ENCODE measurements around the gene SRD5A2.

The SRD5A2 gene

DNA sequence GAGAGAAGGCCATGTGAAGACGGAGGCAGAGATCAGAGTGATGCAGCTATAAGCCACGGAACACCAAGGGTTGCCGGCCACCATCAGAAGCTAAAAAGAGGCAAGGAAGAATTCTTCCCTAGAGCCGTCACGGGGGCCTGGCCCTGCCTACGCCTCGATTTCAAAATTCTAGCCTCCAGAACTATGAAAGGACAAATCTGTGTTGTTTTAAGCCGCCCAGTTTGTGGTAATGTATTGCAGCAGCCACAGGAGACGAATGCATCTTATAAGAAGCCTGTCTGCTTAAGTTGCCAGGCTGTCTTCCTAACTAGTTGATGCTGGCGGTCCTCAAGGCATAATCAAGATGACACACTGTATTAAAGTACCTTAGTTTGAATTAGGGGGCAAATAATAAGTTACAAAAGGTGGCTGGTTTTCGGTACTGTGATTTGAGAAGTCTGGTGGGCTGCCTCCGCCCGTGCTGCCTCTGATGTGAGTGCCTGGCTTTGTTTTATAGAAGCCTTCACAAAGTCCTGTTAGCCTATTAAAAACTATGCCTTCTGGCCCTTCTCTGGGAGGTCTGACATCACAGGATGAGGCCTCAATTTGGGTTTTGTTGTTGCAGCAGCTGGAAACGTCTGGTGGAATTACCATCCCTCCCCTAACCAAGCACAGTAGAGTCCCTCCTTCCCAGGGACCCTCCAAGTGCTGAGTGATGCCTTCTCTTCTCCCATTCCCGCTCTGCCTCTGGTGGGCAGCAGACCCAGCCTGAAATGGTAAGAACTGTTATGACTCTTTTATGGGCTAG, 53.6 kb downstream of the SRD5A2 start:
- TF ChIP-seq, protein P1, sequence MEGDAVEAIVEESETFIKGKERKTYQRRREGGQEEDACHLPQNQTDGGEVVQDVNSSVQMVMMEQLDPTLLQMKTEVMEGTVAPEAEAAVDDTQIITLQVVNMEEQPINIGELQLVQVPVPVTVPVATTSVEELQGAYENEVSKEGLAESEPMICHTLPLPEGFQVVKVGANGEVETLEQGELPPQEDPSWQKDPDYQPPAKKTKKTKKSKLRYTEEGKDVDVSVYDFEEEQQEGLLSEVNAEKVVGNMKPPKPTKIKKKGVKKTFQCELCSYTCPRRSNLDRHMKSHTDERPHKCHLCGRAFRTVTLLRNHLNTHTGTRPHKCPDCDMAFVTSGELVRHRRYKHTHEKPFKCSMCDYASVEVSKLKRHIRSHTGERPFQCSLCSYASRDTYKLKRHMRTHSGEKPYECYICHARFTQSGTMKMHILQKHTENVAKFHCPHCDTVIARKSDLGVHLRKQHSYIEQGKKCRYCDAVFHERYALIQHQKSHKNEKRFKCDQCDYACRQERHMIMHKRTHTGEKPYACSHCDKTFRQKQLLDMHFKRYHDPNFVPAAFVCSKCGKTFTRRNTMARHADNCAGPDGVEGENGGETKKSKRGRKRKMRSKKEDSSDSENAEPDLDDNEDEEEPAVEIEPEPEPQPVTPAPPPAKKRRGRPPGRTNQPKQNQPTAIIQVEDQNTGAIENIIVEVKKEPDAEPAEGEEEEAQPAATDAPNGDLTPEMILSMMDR (IDR thresholded peaks at IDR 0.05; ENCODE audit: borderline replicate concordance, insufficient read depth, low read depth, low read length), result no peak
- no peak overlapping the region for H3K4me3 ChIP-seq (ENCODE audit: low read depth, low read length)

DNA sequence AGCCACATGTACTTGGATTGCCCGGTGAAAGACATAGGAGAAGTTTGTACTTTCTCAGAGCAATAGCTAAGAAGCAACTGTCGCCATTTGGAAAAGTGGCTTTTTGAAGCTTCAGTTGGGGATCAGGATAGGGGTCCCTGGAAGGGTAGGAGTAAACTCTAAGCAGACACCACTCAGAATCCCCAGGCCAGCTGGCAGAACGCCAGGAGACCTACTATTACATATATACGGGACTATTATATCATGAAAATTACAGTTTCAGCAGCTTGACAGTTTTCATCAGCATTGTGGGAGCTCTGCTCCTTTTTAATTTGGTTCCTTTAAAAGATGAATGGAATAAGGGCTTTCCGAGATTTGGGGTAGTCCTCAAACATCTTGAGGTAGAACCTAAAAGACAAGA, 54.9 kb downstream of the SRD5A2 start:
- no peak overlapping the region for H3K4me3 ChIP-seq (ENCODE audit: low read depth, low read length)
- TF ChIP-seq, protein P1 (IDR thresholded peaks at IDR 0.05; ENCODE audit: borderline replicate concordance, insufficient read depth, low read depth, low read length), result no peak

DNA sequence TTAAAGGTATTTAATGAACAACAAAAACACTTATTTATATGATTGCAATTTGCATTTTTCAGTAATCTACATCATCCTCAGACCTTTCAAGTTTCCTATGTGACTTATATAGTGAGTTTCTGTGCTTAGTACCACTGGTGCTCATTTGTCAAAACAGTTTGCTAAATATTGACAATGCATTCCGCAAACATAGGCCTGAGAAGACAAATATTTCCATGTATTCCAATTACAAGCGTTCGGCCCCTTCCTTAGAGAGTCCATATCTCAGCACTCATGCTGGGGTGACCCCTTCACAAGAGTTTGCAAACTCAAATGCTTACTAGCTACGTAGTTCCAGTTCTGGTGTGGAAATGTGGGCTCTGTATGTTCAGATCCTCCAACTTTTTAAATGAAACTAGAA, 56.1 kb downstream of the SRD5A2 start:
- TF ChIP-seq, protein P1 (IDR thresholded peaks at IDR 0.05; ENCODE audit: borderline replicate concordance, insufficient read depth, low read depth, low read length), result no peak
- H3K4me3 ChIP-seq (ENCODE audit: low read depth, low read length), result no peak overlapping the region

DNA sequence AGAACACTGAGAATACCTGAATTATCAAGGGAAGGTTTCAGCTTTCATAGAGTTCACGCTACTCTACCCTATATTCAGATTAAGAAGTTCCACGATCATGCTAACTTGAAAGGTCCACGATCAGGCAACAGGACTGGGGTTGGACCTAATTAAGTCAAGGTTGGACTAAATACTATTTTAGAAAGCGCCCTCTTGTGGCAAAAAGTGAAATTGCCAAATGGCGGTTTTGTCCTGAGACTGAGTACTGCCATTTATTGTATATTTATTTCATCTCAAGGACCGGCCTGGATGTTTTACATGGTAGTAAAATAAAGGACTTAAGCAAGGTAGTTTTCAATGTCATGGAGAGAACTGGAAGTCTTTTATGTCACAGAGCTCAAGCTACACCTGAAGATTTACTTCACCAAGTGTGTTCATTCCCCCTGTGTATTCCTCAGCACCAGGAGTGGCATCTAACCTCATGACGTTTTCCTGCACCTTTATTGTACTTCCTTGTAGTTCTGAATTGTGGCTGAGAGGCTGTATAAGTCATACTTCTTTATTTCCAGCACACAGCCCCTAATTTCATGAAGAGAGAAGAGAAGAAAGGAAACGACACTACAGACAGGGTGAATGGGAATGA, 56.8 kb downstream of the SRD5A2 start:
- TF ChIP-seq, protein P1 (IDR thresholded peaks at IDR 0.05; ENCODE audit: borderline replicate concordance, insufficient read depth, low read depth, low read length), result peak; percentile 64; the same call in 1 of the 2 replicates
- no peak overlapping the region for H3K4me3 ChIP-seq (ENCODE audit: low read depth, low read length)

DNA sequence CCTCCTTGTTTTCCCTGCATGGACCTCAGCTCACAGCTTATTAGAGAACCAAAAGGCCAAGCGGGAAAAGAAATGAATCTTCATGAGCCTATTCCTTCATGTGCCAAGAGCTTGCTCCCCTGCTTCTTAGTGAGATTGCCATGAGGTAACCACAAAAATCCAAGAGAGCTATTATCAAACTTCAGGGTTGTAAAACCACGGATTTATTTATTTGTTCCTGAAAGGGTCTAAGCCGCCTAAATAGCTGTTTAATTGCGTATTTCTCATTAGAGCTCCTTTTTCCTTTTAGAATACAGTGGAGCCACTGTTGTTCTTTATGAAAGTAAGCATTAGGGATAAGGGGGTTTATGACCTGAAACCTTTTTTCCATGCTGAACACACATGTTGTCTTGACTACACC, 58.0 kb downstream of the SRD5A2 start:
- TF ChIP-seq, protein P1 (IDR thresholded peaks at IDR 0.05; ENCODE audit: borderline replicate concordance, insufficient read depth, low read depth, low read length), result no peak
- H3K4me3 ChIP-seq (ENCODE audit: low read depth, low read length), result no peak overlapping the region

DNA sequence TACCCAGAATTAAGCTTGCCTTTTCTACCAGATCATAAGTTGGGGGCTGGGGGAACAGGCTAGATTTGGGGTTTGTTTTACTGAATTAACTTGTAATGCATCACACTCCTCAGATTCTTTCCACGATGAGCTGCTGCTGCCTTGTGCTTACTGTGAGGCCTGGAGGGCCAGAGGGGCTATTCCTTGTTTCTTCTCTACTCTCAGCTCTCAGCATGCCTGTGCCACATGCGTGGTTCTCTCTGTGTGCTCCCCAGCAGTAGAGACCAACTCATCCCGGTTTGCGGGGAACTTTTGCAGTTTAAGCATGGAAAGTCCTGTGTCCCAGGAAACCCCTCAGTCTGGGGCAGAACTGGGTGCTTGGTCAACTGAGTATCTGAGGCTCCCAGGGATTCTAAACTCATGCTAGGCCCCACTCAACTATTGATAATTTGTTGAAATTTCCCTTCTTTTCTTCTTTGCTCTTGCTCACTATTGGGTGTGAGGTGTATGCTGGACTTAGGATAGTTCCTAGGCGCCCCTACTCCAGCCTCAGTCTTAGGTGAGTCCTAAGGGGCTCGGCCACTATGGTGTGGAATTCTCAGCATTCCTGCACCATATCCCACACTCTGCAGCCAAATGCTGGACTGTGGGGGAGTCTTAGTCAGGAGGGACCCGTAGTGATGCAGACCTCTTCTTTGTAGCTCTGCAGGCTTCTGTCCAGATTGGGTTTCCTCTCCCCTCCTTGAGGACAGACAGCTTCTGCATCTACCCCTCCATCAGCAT, 63.1 kb downstream of the SRD5A2 start:
- H3K4me3 ChIP-seq (ENCODE audit: low read depth, low read length), result no peak overlapping the region

More for the DNA sequence above, 63.1 kb downstream of the SRD5A2 start:
- TF ChIP-seq, protein P1 (IDR thresholded peaks at IDR 0.05; ENCODE audit: borderline replicate concordance, insufficient read depth, low read depth, low read length), result no peak
